Measurements from ENCODE around the gene C1QTNF7.

GRCh38 chr4:15392053-15392805 is 35.6 kb upstream of the C1QTNF7 start:
- TF ChIP-seq POLR2AphosphoS5 (IDR thresholded peaks at IDR 0.05; ENCODE audit: borderline replicate concordance, low read depth, low read length) (no peak), EZH2 (IDR thresholded peaks at IDR 0.05) (no peak)
